Parathyroid adenoma (tissue), 2 donors: ENCODE data around the gene SLC7A1.

Experiments
- H2AFZ ChIP-seq: fragments of 300-600 bp; sonication (generic); one replicate; pipeline ENCODE4 v1.7.0; 2017; ENCODE audit warnings: antibody characterized with exemption, mild to moderate bottlenecking
- H3K27ac ChIP-seq: fragments of 300-600 bp; sonication (generic); one replicate; pipeline ENCODE4 v1.7.0; 2017
- H3K27me3 ChIP-seq: fragments of 300-600 bp; sonication (generic); one replicate; pipeline ENCODE4 v1.7.0; 2017; ENCODE audit warnings: low read length; ENCODE audit not compliant: control insufficient read depth, insufficient read depth
- H3K36me3 ChIP-seq: fragments of 300-600 bp; sonication (generic); one replicate; pipeline ENCODE4 v1.7.0; 2017; ENCODE audit warnings: low read length; ENCODE audit not compliant: control insufficient read depth, insufficient read depth
- H3K4me1 ChIP-seq: fragments of 300-600 bp; sonication (generic); one replicate; pipeline ENCODE4 v1.7.0; 2017; ENCODE audit warnings: control low read depth
- H3K4me2 ChIP-seq: fragments of 300-600 bp; sonication (generic); one replicate; pipeline ENCODE4 v1.7.0; 2017; ENCODE audit warnings: low read length
- H3K4me3 ChIP-seq: fragments of 300-600 bp; sonication (generic); one replicate; pipeline ENCODE4 v1.7.0; 2017; ENCODE audit warnings: low read depth, low read length
- H3K79me2 ChIP-seq: fragments of 300-600 bp; sonication (generic); one replicate; pipeline ENCODE4 v1.7.0; 2017; ENCODE audit warnings: control low read depth
- H3K9ac ChIP-seq: fragments of 300-600 bp; sonication (generic); one replicate; pipeline ENCODE4 v1.7.0; 2017; ENCODE audit warnings: mild to moderate bottlenecking
- H3K9me3 ChIP-seq: fragments of 300-600 bp; sonication (generic); one replicate; pipeline ENCODE4 v1.7.0; 2017; ENCODE audit warnings: low read length; ENCODE audit not compliant: control insufficient read depth
- CTCF ChIP-seq: fragments of 300-600 bp; sonication (generic); IDR thresholded peaks from one replicate; pipeline ENCODE4 v1.7.0; 2017; ENCODE audit warnings: antibody characterized with exemption, mild to moderate bottlenecking
- donor health status: primary hyperparathyroidism.

Gene SLC7A1

DNA sequence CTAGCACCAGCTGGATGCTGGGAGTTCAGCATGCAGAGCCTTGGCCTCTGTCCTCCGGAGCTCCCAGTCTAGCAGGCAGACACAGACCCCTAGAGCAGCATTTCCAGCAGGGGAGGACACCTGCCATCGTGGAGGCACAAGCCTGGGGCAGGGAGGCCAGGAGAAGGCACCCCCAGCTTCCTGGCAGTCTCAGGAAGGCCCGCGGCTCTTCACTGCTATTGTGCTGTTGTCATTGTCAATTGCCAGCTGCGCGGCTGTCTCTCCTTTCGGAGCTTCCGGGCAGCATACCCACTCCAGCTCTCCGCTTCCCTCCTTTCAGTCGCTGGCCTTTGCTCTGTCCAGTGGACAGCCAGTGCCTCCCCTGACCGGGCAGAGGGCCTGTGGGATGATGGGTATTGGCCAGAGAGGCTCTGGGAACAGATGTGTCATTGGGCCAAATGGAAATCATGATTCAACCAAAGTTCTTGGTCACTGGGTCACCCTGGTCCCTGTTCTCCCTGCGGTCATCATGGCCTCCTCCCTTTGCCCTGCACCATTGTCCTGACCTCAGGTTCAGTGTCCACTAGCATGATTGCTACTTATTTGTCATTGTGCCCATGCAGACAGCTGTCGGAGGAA, 93.0 kb downstream of the SLC7A1 start:
- H3K36me3 ChIP-seq = no peaks in the 10 kb centered on the region
- H3K4me2 ChIP-seq = no peak overlapping the region
- H3K27me3 ChIP-seq = no peaks in the 10 kb centered on the region
- no peak overlapping the region for H3K9ac ChIP-seq
- TF ChIP-seq CTCF = no peak
- H3K4me3 ChIP-seq = no peak overlapping the region
- no peaks in the 10 kb centered on the region for H3K79me2 ChIP-seq
- no peaks in the 10 kb centered on the region for H3K4me1 ChIP-seq
- H3K27ac ChIP-seq = no peak overlapping the region
- H3K9me3 ChIP-seq = no peaks in the 10 kb centered on the region
- peak overlapping the region; percentile 38 for H2AFZ ChIP-seq

GRCh38 chr13:29501674-29502073, 93.8 kb downstream of the SLC7A1 start:
- H3K4me3 ChIP-seq = no peak overlapping the region
- no peaks in the 10 kb centered on the region for H3K9me3 ChIP-seq
- TF ChIP-seq CTCF = no peak
- H3K79me2 ChIP-seq = no peaks in the 10 kb centered on the region
- no peak overlapping the region for H2AFZ ChIP-seq
- H3K4me2 ChIP-seq = no peak overlapping the region
- H3K27me3 ChIP-seq = no peaks in the 10 kb centered on the region
- no peaks in the 10 kb centered on the region for H3K36me3 ChIP-seq
- H3K4me1 ChIP-seq = no peaks in the 10 kb centered on the region
- H3K27ac ChIP-seq = no peak overlapping the region
- H3K9ac ChIP-seq = no peak overlapping the region

DNA sequence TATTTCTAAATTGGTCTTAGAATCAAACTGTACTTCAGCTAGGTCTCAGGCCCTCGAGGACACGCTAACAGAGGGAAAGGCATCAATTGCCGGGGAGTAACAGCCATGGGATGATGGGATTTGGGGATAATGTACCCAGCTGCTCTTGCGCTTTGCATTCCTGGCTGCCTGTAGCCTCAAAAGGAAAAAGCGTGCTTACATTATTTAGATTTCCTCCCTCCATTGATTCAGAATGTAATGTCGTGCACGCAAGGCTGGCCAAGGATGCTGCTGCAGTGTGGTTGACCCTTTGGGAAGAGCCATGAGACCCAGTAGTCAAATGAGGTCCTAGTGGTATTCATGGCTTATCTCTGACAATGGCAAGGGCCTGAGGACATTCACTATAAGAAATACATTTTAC, 95.1 kb downstream of the SLC7A1 start:
- Histone ChIP-seq H3K79me2 (no peaks in the 10 kb centered on the region), H3K9ac (no peak overlapping the region), H3K4me2 (no peak overlapping the region), H3K27ac (no peak overlapping the region), H3K36me3 (no peaks in the 10 kb centered on the region), H3K27me3 (no peaks in the 10 kb centered on the region), H3K4me3 (no peak overlapping the region), H3K9me3 (no peaks in the 10 kb centered on the region), H2AFZ (no peak overlapping the region), H3K4me1 (no peaks in the 10 kb centered on the region)
- no peak for TF ChIP-seq CTCF

- Histone ChIP-seq H3K36me3 (no peaks in the 10 kb centered on the region), H3K27ac (no peak overlapping the region), H3K9me3 (no peaks in the 10 kb centered on the region), H3K79me2 (no peaks in the 10 kb centered on the region), H3K4me1 (no peaks in the 10 kb centered on the region), H2AFZ (no peak overlapping the region), H3K4me3 (no peak overlapping the region), H3K4me2 (no peak overlapping the region), H3K9ac (no peak overlapping the region), H3K27me3 (no peaks in the 10 kb centered on the region)
- no peak for TF ChIP-seq CTCF
Measured at GRCh38 chr13:29499506-29500165, 95.9 kb downstream of the SLC7A1 start.
